GM19240 (cell line): ENCODE measurements around the gene JAKMIP1.

ENCODE experiments used
- DNase-seq: peaks from one replicate; pipeline ENCODE4 v3.0.0; 2011; ENCODE audit warnings: low spot score; ENCODE audit not compliant: insufficient read length

The JAKMIP1 gene

GRCh38 chr4:6044805-6045204, 155.5 kb downstream of the JAKMIP1 start:
- no peak for DNase-seq

- DNase-seq: no peak
Measured at GRCh38 chr4:6044276-6044675, 156.1 kb downstream of the JAKMIP1 start.

DNA sequence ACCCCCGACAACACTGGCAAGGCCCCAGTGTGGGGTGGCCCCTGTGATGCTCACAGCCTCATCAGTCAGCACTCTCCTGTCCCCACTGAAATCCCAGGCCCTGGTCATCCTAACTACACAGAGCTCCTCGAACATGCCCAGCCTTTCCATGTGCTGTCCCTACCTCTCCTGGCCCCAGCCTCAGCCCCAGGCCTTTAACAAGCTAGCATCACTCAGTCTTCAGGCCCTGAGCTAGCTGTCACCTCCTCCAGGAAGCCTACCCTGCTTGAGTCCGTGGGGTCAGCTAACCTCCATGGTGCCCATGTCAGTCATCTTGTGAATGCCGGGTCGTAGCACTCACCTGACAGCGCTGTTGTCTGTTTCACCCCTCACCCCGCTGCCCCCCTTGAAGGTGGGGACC, 156.5 kb downstream of the JAKMIP1 start:
- DNase-seq: no peak

DNA sequence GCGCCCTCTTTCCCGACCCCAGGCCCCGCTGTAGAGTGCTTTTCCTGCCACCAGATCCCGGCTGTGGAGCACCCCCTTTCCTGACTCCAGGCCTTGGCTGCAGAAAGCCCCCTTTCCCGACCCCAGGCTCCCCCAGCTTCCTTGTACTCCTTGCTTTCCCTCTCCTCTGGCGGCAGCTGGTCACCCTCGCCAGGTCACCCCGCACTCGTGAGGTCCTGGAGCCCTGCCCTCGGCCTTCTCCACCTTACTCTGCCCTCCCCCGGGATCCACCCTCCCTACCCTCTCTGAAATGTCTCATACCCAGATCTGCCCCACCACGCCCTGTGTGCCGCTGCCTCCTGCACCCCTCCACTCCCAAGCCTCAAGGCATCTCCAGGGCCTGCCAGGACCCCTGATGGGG, 157.2 kb downstream of the JAKMIP1 start:
- DNase-seq: no peak

DNA sequence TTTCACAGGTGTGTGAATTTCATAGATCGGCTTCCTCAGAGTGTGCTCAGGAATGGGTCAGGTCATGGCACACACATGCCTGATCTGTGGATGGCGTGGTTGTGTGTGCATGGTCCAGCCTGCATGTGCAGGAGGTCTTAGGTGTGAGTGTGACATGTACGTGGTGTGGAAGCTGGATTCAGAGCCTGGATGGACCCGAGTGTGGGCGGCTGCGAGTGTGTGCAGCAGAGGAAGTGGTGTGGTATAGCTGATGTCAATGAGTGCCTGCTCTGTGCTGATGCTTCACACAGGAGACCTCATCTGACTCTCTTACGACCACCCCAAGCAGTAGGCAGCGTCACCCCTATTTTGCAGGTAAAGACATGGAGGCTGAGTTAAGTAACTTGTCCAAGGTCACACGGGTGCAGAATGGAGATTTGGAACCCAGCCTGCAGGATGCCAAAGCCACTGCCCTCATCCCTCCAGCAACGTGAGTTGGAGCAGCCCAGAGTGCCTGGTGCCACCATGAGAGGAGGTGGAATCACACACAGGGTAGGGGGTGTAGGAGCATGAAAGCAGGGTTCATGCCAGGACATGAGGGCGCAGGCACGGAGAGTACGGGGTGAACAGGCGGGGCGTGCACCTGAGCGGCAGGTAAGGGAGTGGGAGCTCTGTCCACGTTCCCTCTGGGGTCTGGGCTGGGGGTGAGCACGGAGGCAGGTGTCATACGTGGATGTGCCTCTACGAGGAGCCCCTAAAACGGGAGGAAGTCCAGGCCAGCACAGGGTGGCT, 157.9 kb downstream of the JAKMIP1 start:
- no peak for DNase-seq

GRCh38 chr4:6041800-6042199, 158.5 kb downstream of the JAKMIP1 start:
- DNase-seq: no peak

- DNase-seq: no peak
Measured at GRCh38 chr4:6038711-6039110, 161.6 kb downstream of the JAKMIP1 start.

GRCh38 chr4:6035786-6036185, 164.6 kb downstream of the JAKMIP1 start:
- no peak for DNase-seq

- DNase-seq: no peak
Measured at GRCh38 chr4:6033381-6033780, 167.0 kb downstream of the JAKMIP1 start.

DNA sequence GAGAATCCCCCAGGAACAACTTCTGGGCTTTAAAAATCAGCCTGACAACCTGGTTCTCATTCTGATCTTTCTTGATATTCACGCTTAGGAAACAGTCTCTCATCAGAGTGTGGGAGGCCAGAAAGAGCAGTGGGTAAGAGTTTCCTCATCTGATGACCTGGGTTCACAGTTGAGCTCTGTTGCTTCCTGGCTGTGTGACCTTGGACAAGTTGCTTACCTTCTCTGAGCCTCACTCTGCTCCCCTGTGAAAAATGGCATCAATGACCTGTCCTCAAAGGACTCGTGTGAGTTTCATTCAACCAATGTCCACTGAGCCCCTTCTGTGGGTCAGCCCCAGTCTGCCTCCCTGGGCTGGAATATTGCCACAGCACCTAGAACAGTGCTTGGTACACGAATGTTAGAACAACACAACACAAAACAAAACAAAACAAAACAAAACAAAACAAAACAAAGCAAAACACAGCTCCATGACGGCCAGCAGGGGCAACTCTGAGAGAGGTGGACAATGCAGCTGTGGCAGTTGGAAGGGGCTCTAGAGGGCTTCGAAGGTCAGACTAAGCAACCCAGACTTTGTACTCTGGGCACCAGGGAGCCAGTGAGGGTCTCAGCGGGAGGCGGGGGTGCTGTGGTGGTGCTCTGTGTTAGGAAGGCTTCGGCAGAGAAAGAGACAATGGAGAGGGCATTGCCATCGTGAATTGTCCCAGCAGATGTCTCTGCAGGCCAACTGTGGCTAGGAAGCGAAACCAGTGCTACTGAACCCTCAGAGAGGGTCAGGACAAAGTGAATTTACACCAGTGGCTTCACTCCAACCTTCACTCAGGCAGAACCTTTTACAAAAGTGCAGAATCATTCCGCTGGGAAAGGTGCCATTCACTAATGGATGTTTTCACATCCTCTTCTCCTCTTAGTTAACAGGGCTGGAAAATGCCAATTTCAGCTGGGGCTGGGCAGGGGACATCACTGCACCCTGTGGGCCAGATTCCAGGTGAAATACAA, 167.8 kb downstream of the JAKMIP1 start:
- DNase-seq: no peak

DNA sequence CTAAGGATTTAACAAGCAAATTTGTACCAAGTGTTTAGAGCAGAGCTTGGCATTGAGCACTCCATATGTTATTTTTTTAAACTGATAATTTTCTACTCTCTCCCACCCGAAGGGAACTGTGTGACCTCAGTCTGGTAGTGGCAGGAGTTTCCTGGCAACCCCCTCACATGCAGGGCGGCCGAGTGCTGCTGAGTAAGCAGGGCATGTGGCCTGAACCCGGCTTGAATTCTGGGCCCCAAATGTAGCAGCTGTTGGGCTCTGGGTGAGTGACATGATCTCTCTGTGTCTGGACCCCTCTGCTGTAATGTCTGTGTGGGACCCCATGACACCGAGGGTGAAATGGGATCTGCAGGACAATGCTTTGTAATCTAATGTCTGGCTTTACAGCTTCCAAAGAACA, 168.5 kb downstream of the JAKMIP1 start:
- DNase-seq: no peak

DNA sequence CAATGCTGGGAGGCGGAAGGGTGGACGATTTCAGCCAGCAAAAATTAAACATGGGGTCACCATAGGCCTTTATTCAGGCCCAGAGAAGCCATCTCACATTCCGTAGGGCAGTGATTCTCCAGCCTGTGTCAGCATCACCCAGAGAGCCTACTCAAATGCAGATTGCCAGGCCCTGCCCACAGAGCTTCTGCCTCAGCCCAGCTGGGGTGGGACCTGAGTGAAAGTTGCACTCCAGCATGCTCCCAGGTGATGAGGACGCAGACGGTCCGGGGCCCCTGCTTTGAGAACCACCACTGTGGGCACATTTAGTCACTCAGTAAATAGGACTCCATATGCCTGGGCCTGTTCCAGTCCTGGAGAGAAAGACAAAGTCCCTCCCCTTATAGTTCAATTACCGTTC, 169.7 kb downstream of the JAKMIP1 start:
- DNase-seq: no peak

GRCh38 chr4:6029254-6029653, 171.1 kb downstream of the JAKMIP1 start:
- no peak for DNase-seq

DNA sequence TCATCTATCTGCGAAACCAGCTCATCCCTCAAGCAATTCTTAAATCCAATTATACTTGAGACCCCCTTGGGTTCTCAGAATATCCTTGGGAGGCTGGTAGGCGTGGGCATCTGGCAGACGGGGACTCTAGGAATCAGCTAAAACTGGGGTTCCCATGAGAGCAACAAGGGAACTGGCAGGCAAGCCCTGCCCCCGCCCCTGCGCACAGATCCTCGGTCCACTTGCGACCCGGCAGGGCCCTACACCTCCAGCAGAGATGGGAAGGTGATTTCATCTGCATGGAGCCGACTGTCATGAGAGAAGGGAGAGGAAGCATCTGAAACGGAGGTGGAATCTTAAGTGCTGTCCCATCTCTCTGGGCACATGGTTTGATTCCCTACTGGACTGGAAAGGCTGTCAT, 172.2 kb downstream of the JAKMIP1 start:
- DNase-seq: no peak

GRCh38 chr4:6027392-6027791, 173.0 kb downstream of the JAKMIP1 start:
- DNase-seq: no peak

GRCh38 chr4:6024313-6024960, 175.9 kb downstream of the JAKMIP1 start:
- DNase-seq: no peak

- no peak for DNase-seq
Measured at GRCh38 chr4:6023731-6024130, 176.6 kb downstream of the JAKMIP1 start.

GRCh38 chr4:6022607-6023288, 177.6 kb downstream of the JAKMIP1 start:
- DNase-seq: no peak

DNA sequence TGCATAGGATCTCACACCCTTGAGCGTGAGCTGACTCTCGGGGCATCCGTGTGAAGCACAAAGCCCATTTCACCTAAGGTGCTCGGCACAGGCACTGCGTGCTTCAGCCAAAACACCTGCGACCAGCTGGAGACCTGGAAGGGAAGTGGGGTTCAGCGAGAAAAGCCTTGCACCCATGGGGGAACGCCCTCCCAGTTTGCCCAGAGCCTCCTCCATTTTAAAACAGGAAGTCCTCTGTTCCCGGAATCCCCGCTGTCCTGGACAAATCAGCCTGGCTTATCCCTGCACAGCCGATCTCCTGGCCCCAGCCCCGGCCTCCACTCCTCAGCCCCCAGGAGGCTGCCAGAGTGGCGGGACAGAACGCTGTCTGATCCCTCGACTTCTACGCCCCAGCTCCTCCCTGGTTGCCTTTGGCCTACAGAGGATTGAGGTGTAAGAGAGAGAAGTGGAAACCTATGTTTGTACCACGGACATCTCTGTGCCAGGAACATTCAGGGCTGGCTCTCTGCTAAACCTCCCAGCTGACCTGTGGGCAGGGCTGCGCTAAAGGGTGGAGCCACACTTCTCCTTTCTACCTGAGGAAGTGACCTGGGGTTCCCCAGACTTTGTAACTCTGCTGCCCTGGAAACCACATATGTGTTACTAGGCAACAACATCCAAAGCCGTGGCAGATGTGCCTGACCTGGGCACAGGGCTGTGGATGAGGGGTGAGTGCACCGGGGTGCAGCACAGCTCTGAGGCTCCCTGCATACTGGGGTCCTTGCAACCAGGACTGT, 178.3 kb downstream of the JAKMIP1 start:
- no peak for DNase-seq

- DNase-seq: no peak
Measured at GRCh38 chr4:6020613-6021012, 179.7 kb downstream of the JAKMIP1 start.
